ENCODE results near the gene UNC5C. TPM values are rescaled to one million over a fixed set of nuclear protein-coding genes. Genes with fewer than 3 reads are reported as not detected.

Gene UNC5C
- polyA plus RNA-seq, 1 of the 3 experiments (the other 2 are of a cell fraction), result 3.3 TPM

- no peaks in the 10 kb centered on the region for H3K79me2 ChIP-seq (ENCODE audit: insufficient read depth)
- ChIA-PET POLR2A (no interaction called here), CTCF (interaction anchor here (0.6 kb wide), 1 partner anchor 34 kb away, joined by 3 read pairs; no protein-coding TSS in a partner anchor)
- H4K20me1 ChIP-seq (ENCODE audit: insufficient read depth), result no peaks in the 10 kb centered on the region
- no peaks in the 10 kb centered on the region for H3K9me2 ChIP-seq
- no peak overlapping the region for H2AFZ ChIP-seq (ENCODE audit: low read depth)
- 91% methylated on average over 3 of the region's 3 CpGs for WGBS (ENCODE audit: low lambda C conversion rate)
- no peak for DNase-seq
- H3K36me3 ChIP-seq (replicated peaks in 1 of 2; ENCODE audit: control insufficient read depth in 1 of 2, insufficient read depth in 2 of 2, low read length in 1 of 2), result peaks cover 3 to 8% of the 10 kb centered on the region in 2 experiments
- H3K9ac ChIP-seq, result no peak overlapping the region
- no peaks in the 10 kb centered on the region for H3K27me3 ChIP-seq (ENCODE audit: insufficient read depth)
- H3K9me3 ChIP-seq, result no peaks in the 10 kb centered on the region
- H3K4me3 ChIP-seq (ENCODE audit: low read depth in 2 of 2, low read length in 1 of 2), result no peak overlapping the region
- no peaks in the 10 kb centered on the region for H3F3A ChIP-seq (replicated peaks; ENCODE audit: insufficient read depth)
- peaks cover 0 to 30% of the 10 kb centered on the region in 2 experiments; a peak in 2 of 4 replicates for H3K4me1 ChIP-seq (ENCODE audit: control insufficient read depth in 1 of 2, insufficient read depth in 2 of 2, low read depth in 1 of 2, low read length in 1 of 2)
- H3K27ac ChIP-seq (ENCODE audit: low read depth in 2 of 2, low read length in 1 of 2), result no peak overlapping the region; a peak in 1 of 4 replicates
- TF ChIP-seq MXI1 (IDR thresholded peaks at IDR 0.05; ENCODE audit: low read depth, low read length) (no peak), JUND (IDR thresholded peaks at IDR 0.05) (no peak), FOXM1 (IDR thresholded peaks at IDR 0.05; ENCODE audit: low read depth) (no peak), TAF1 (IDR thresholded peaks at IDR 0.05; ENCODE audit: borderline replicate concordance, low read depth, low read length) (no peak), GABPA (IDR thresholded peaks at IDR 0.05; ENCODE audit: low read depth) (no peak), RFX5 (IDR thresholded peaks at IDR 0.05; ENCODE audit: low read length) (no peak), MAX (IDR thresholded peaks at IDR 0.05; ENCODE audit: low read depth) (no peak), POLR2AphosphoS5 (IDR thresholded peaks at IDR 0.05; ENCODE audit: low read depth, low read length) (no peak), ELF1 (IDR thresholded peaks at IDR 0.05) (no peak), RAD21 (IDR thresholded peaks at IDR 0.05; ENCODE audit: low read length) (no peak), CTCF (IDR thresholded peaks at IDR 0.05) (no peak), EP300 (IDR thresholded peaks at IDR 0.05; ENCODE audit: borderline replicate concordance in 1 of 2, low read depth in 1 of 2, low read length in 1 of 2) (no peak), TEAD4 (IDR thresholded peaks at IDR 0.05; ENCODE audit: borderline replicate concordance, insufficient read depth) (no peak), RCOR1 (IDR thresholded peaks at IDR 0.05; ENCODE audit: low read length) (no peak), RXRA (IDR thresholded peaks at IDR 0.05; ENCODE audit: borderline replicate concordance, low read depth) (no peak), USF2 (IDR thresholded peaks at IDR 0.05; ENCODE audit: borderline replicate concordance, low read depth, low read length) (no peak), FOXJ3 (CRISPR knock-in tag; IDR thresholded peaks at IDR 0.05) (no peak), IRF3 (IDR thresholded peaks at IDR 0.05; ENCODE audit: low read depth, low read length) (no peak)
- no peak overlapping the region for H3K4me2 ChIP-seq
Observed at GRCh38 chr4:95360256-95360903, 188.4 kb downstream of the UNC5C start.
